ENCODE results near the gene ZFP36L2. TPM values are rescaled to one million over a fixed set of nuclear protein-coding genes. Genes with fewer than 3 reads are reported as not detected.

ZFP36L2 gene
- total and polyA plus RNA-seq, 2 donors (not counting 1 experiment from before 2014, with no cell fraction given) = 94.9 to 482 TPM

GRCh38 chr2:43222475-43223309 lies 3.7 kb downstream of the ZFP36L2 start:
- CTCF ChIA-PET = interaction anchor here (0.6 to 21.8 kb wide), 11 partner anchors 6 to 275 kb away, joined by 3 to 650 read pairs (median 13); partner anchors contain the start of gene ZFP36L2
- peak; percentile 41 for DNase-seq

More at GRCh38 chr2:43222475-43223309, 3.7 kb downstream of the ZFP36L2 start:
- peak overlapping the region; percentile 94 for H3K27ac Mint-ChIP-seq
- Histone ChIP-seq H3K27ac (ENCODE audit: low read length in 2 of 2) (peak overlapping the region; percentile 87 to 90), H3K4me2 (replicated peaks; ENCODE audit: low read depth, low read length, poor library complexity, severe bottlenecking) (peak overlapping the region; percentile 85), H3K9ac (ENCODE audit: low read length) (peak overlapping the region; percentile 86), H3K36me3 (replicated peaks in 1 of 2; ENCODE audit: control extremely low read depth in 1 of 2, control insufficient read depth in 1 of 2, extremely low read depth in 1 of 2, insufficient read depth in 2 of 2, low read length in 1 of 2) (peaks cover 0 to 30% of the 10 kb centered on the region in 2 experiments), H3K27me3 (replicated peaks in 1 of 4; ENCODE audit: control extremely low read depth in 1 of 4, control insufficient read depth in 3 of 4, insufficient read depth in 4 of 4, low read length in 3 of 4) (no peaks in the 10 kb centered on the region), H3K4me3 (ENCODE audit: control extremely low read depth in 1 of 5, extremely low read depth in 1 of 5, insufficient read depth in 1 of 5, low read depth in 2 of 5, low read length in 4 of 5) (peak overlapping the region; percentile 42 to 92 (median 87)), H3K4me1 (ENCODE audit: control insufficient read depth in 2 of 2, insufficient read depth in 2 of 2, low read length in 2 of 2) (peaks cover 46 to 57% of the 10 kb centered on the region in 2 donors), H2AFZ (ENCODE audit: insufficient read depth, low read depth, low read length, poor library complexity, severe bottlenecking) (no peak overlapping the region), H3K79me2 (ENCODE audit: control insufficient read depth, insufficient read depth, low read length) (peaks cover 72% of the 10 kb centered on the region), H3K9me3 (ENCODE audit: control extremely low read depth in 1 of 3, control insufficient read depth in 2 of 3, insufficient read depth in 1 of 3, low read length in 2 of 3) (peaks cover 0 to 5% (median 0%) of the 10 kb centered on the region in 3 donors), H4K20me1 (ENCODE audit: control insufficient read depth, insufficient read depth, low read length, poor library complexity, severe bottlenecking) (peaks cover 34% of the 10 kb centered on the region)
- H3K4me1 Mint-ChIP-seq = peaks cover 49% of the 10 kb centered on the region
- POLR2A ChIA-PET = interaction anchor here (0.6 to 13.4 kb wide), 11 partner anchors 48 to 318 kb away, joined by 3 to 561 read pairs (median 7); no protein-coding TSS in a partner anchor
- H3K9me3 Mint-ChIP-seq (ENCODE audit: insufficient read depth) = no peaks in the 10 kb centered on the region
- TF ChIP-seq CTCF (IDR thresholded peaks at IDR 0.05) (no peak), EZH2 (IDR thresholded peaks at IDR 0.05; ENCODE audit: borderline replicate concordance, insufficient read depth, low read depth, low read length, poor library complexity, severe bottlenecking) (no peak)
- intact Hi-C loops (cut with micrococcal nuclease) = no loop called here
- WGBS (ENCODE audit: insufficient coverage) = no CpG with 5 or more reads among the region's 8 CpGs
- peak overlapping the region; percentile 87 for H3K4me3 Mint-ChIP-seq
- no peaks in the 10 kb centered on the region for H3K27me3 Mint-ChIP-seq
- no peak for ATAC-seq (ENCODE audit: low read depth)
